ENCODE data around the gene PTPA. TPM values are rescaled to one million over a fixed set of nuclear protein-coding genes. Genes with fewer than 3 reads are reported as not detected.
"Not testable (repeated sequence)": the region's sequence is repeated elsewhere in the genome, so short reads cannot be mapped to it uniquely, and the experiment has no call there.

The PTPA gene
- total RNA-seq, 2 donors from 2014 or later = 81.3 to 89.9 TPM

GRCh38 chr9:129113645-129114304, 2.6 kb downstream of the PTPA start:
- Histone ChIP-seq H3K27ac (no peak overlapping the region), H3K9me3 (no peaks in the 10 kb centered on the region), H3K4me1 (peaks cover 0 to 47% of the 10 kb centered on the region in 2 donors), H3K36me3 (no peaks in the 10 kb centered on the region), H3K27me3 (no peaks in the 10 kb centered on the region), H3K4me3 (no peak overlapping the region)
- no peak for DNase-seq (ENCODE audit: low spot score)
- no peak for TF ChIP-seq CTCF (IDR thresholded peaks at IDR 0.05)

GRCh38 chr9:129118799-129119198, 7.6 kb downstream of the PTPA start:
- peaks cover 26% of the 10 kb centered on the region for H3K36me3 ChIP-seq
- DNase-seq (ENCODE audit: low spot score) = no peak

GRCh38 chr9:129121483-129121882, 10.3 kb downstream of the PTPA start:
- peaks cover 32% of the 10 kb centered on the region for H3K36me3 ChIP-seq
- no peak overlapping the region for H3K27ac ChIP-seq
- H3K4me3 ChIP-seq = no peak overlapping the region
- no peak for TF ChIP-seq CTCF (IDR thresholded peaks at IDR 0.05)
- H3K4me1 ChIP-seq = peaks cover 0 to 9% of the 10 kb centered on the region in 2 donors
- no peaks in the 10 kb centered on the region for H3K9me3 ChIP-seq
- H3K27me3 ChIP-seq = no peaks in the 10 kb centered on the region
- DNase-seq (ENCODE audit: low spot score) = no peak

More at GRCh38 chr9:129118799-129119198, 7.6 kb downstream of the PTPA start:
- TF ChIP-seq CTCF (IDR thresholded peaks at IDR 0.05) = no peak
- Histone ChIP-seq H3K4me1 (peaks cover 0 to 22% of the 10 kb centered on the region in 2 donors), H3K27ac (no peak overlapping the region), H3K27me3 (no peaks in the 10 kb centered on the region), H3K9me3 (no peaks in the 10 kb centered on the region), H3K4me3 (no peak overlapping the region)

- no peak for DNase-seq (ENCODE audit: low spot score)
- Histone ChIP-seq H3K36me3 (peaks cover 32% of the 10 kb centered on the region), H3K27ac (no peak overlapping the region), H3K4me3 (no peak overlapping the region), H3K9me3 (no peaks in the 10 kb centered on the region), H3K27me3 (no peaks in the 10 kb centered on the region), H3K4me1 (peaks cover 0 to 15% of the 10 kb centered on the region in 2 donors)
- no peak for TF ChIP-seq CTCF (IDR thresholded peaks at IDR 0.05)
These were observed 10.9 kb downstream of the PTPA start for GRCh38 chr9:129122133-129122532.

GRCh38 chr9:129122976-129123375, 11.8 kb downstream of the PTPA start:
- not testable (repeated sequence) for H3K27ac ChIP-seq; DNase-seq (ENCODE audit: low spot score); H3K27me3 ChIP-seq; H3K4me3 ChIP-seq; H3K9me3 ChIP-seq
- Histone ChIP-seq H3K36me3 (peaks cover 32% of the 10 kb centered on the region), H3K4me1 (peaks cover 0 to 17% of the 10 kb centered on the region in 2 donors)

- Histone ChIP-seq H3K36me3 (peaks cover 32% of the 10 kb centered on the region), H3K4me1 (peaks cover 0 to 17% of the 10 kb centered on the region in 2 donors), H3K9me3 (no peaks in the 10 kb centered on the region), H3K4me3 (no peak overlapping the region), H3K27me3 (no peaks in the 10 kb centered on the region), H3K27ac (no peak overlapping the region)
- DNase-seq (ENCODE audit: low spot score) = no peak
- no peak for TF ChIP-seq CTCF (IDR thresholded peaks at IDR 0.05)
These were observed 13.4 kb downstream of the PTPA start for GRCh38 chr9:129124506-129125069.

Measured in right atrium auricular region (tissue), 2 donors.